ENCODE results near the gene GLIS1. TPM values are rescaled to one million over a fixed set of nuclear protein-coding genes. Genes with fewer than 3 reads are reported as not detected.

Gene GLIS1
- total and polyA plus RNA-seq, 2 donors: 0.05 to 0.59 TPM

DNA sequence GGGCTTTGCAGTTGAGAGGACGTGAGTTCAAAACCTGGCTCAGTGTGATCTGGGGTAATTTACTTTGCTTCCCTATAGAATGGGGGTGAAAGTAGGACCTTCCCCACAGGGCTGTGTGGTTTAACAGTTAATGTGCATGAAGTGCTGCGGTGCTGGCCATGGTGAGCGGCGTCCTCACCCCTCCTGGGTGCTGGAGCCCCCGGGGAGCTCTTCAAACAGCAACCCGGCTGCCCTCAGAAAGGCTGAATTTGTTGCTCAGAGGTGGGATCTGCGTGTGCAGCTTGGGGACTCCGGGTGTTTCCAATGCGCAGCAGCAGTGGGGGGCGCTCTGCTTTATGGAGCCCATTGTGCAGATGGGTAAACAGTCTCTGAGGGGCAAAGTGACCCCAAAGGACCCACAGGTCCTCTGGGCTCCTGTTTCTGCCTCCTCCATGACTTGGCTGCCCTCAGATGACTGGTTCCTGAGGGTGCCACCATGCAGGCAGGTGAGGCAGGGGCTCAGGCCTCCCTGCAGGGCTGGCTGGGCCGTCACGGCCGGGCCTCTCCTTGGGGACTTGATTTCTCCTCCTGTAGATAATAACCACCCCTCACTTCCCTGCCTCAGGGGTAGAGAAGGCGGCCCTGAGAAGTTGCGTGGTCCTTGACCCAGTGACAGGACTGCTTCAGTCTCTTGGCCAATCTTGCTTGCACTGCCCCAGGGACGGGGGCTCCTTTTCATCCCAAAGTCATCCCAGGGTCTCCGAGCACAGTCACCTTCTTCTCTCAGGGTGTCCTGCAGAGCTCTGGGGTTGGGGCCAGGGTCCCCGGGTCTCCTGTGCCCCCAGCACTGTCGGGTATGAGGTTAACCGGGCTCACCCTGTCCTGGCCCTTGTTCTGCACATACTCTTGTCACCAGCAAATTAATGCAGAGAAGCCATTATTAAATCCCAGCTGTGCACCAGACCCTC is 239.4 kb downstream of the GLIS1 start:
- no peak overlapping the region for H3K27ac ChIP-seq (ENCODE audit: low read depth in 1 of 2, low read length in 1 of 2)
- peaks cover 7 to 18% of the 10 kb centered on the region in 2 donors for H3K4me1 ChIP-seq (ENCODE audit: control insufficient read depth in 2 of 2, insufficient read depth in 2 of 2, low read length in 2 of 2)
- H3K9me3 ChIP-seq (ENCODE audit: control insufficient read depth in 2 of 2, insufficient read depth in 1 of 2, low read length in 1 of 2): no peaks in the 10 kb centered on the region
- H3K27me3 ChIP-seq (ENCODE audit: control insufficient read depth in 2 of 2, insufficient read depth in 1 of 2, low read length in 1 of 2): no peaks in the 10 kb centered on the region
- no peaks in the 10 kb centered on the region for H3K36me3 ChIP-seq (ENCODE audit: control insufficient read depth in 2 of 2, insufficient read depth in 2 of 2, low read length in 1 of 2)
- no peak overlapping the region for H3K4me3 ChIP-seq (ENCODE audit: low read length in 2 of 2)
- no peak for DNase-seq (ENCODE audit: low read depth in 6 of 9, low spot score in 9 of 9)
- 75% methylated on average over 20 of the region's 20 CpGs for whole genome bisulfite sequencing

DNA sequence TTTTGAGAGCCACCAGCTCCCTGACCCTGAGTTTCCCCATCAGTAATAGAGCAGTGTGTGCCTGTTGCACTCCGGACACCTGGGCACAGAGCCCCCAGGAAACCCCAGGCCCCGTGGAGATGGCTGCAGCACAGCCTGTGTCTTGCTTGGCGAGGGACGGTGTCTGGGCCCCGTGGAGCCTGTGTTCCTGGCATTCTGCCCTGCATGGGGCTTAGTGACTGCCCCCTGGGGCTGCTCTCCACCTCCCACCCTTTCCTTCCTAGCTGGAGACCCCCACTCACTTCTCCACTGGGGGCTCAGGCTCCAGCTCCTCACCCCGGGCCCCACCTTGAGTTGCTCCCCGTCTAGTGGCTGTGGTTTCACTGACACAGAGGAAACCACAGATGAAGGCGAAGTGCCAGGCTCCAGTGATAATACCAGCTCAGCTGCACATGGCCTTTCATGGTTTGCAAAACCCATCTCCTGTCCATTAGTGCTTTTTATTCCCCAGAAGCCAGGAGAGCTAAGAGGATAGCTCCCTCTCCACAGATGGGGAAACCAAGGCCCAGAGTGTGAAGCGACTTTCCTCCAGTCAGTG is 240.3 kb downstream of the GLIS1 start:
- Histone ChIP-seq H3K4me1 (ENCODE audit: control insufficient read depth in 2 of 2, insufficient read depth in 2 of 2, low read length in 2 of 2) (peaks cover 7 to 18% of the 10 kb centered on the region in 2 donors), H3K4me3 (ENCODE audit: low read length in 2 of 2) (no peak overlapping the region), H3K36me3 (ENCODE audit: control insufficient read depth in 2 of 2, insufficient read depth in 2 of 2, low read length in 1 of 2) (no peaks in the 10 kb centered on the region), H3K27me3 (ENCODE audit: control insufficient read depth in 2 of 2, insufficient read depth in 1 of 2, low read length in 1 of 2) (no peaks in the 10 kb centered on the region), H3K27ac (ENCODE audit: low read depth in 1 of 2, low read length in 1 of 2) (no peak overlapping the region), H3K9me3 (ENCODE audit: control insufficient read depth in 2 of 2, insufficient read depth in 1 of 2, low read length in 1 of 2) (no peaks in the 10 kb centered on the region)
- peak in 3 of 9 donors; percentile 17 to 57 (median 26) for DNase-seq (ENCODE audit: low read depth in 6 of 9, low spot score in 9 of 9)
- WGBS: 17% methylated on average over 9 of the region's 9 CpGs

DNA sequence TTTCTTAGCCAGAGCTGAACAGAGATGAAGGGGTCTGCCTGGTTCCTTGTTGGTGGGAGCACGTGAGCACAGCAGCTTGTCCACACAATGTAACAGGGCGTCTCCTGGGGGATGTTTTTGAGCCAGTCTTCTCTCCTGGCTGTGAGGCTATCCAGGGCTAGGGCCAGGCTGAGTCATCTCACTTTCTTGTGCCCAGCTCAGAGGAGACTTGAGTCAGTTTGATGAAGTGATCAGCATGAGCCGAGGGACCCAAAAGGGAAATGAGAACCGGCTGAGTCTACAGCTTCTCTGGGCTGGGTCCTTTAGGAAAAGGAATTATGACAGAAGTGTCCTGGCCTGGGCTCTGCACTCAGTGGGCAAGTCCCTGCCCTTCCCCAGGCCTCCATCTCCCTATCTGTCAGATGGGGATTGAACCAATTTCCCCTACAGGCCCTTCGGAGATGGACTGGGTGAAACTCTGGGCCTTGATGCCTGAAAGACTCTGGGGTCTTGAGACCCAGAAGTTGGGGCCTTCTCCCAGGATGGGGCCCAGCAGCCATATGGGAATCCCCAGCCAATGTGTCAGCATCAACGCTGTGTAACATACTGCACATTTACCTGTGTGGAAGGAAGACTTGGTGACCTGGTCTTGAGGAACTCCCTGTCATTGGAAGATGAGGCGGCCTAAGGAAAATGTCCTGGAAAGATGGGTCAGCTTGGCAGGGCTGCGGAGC is 243.2 kb downstream of the GLIS1 start:
- H3K36me3 ChIP-seq (ENCODE audit: control insufficient read depth in 2 of 2, insufficient read depth in 2 of 2, low read length in 1 of 2): no peaks in the 10 kb centered on the region
- no peak overlapping the region for H3K4me3 ChIP-seq (ENCODE audit: low read length in 2 of 2)
- H3K27ac ChIP-seq (ENCODE audit: low read depth in 1 of 2, low read length in 1 of 2): no peak overlapping the region
- peaks cover 7 to 18% of the 10 kb centered on the region in 2 donors for H3K4me1 ChIP-seq (ENCODE audit: control insufficient read depth in 2 of 2, insufficient read depth in 2 of 2, low read length in 2 of 2)
- DNase-seq (ENCODE audit: low read depth in 6 of 9, low spot score in 9 of 9): no peak
- no peaks in the 10 kb centered on the region for H3K9me3 ChIP-seq (ENCODE audit: control insufficient read depth in 2 of 2, insufficient read depth in 1 of 2, low read length in 1 of 2)
- peaks cover 0 to under 1% of the 10 kb centered on the region in 2 donors for H3K27me3 ChIP-seq (ENCODE audit: control insufficient read depth in 2 of 2, insufficient read depth in 1 of 2, low read length in 1 of 2)
- WGBS: 97% methylated on average over 8 of the region's 8 CpGs

DNA sequence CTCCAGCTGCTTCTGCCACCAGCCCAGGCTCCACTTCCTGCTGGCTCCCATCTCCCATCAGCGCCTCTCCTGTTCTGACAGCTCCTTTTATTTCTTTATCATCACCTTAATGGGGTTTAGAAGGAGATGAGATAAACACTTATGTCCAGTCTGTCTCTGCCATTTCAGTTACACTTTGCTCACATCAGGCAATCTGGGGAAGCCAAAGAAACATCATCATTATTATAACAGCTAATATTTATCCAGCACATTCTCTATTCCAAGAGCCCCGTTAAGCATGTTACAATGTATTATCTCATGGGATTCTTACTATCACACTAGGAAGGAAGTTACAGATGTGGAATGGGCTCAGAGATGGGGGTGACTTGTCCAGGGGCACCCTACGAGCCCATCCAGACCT is 248.6 kb downstream of the GLIS1 start:
- H3K9me3 ChIP-seq (ENCODE audit: control insufficient read depth in 2 of 2, insufficient read depth in 1 of 2, low read length in 1 of 2): no peaks in the 10 kb centered on the region
- DNase-seq (ENCODE audit: low read depth in 6 of 9, low spot score in 9 of 9): no peak
- WGBS: 92% methylated on average over 3 of the region's 3 CpGs
- no peaks in the 10 kb centered on the region for H3K36me3 ChIP-seq (ENCODE audit: control insufficient read depth in 2 of 2, insufficient read depth in 2 of 2, low read length in 1 of 2)
- H3K4me1 ChIP-seq (ENCODE audit: control insufficient read depth in 2 of 2, insufficient read depth in 2 of 2, low read length in 2 of 2): peaks cover 3 to 5% of the 10 kb centered on the region in 2 donors
- peaks cover 0 to 38% of the 10 kb centered on the region in 2 donors for H3K27me3 ChIP-seq (ENCODE audit: control insufficient read depth in 2 of 2, insufficient read depth in 1 of 2, low read length in 1 of 2)
- no peak overlapping the region for H3K27ac ChIP-seq (ENCODE audit: low read depth in 1 of 2, low read length in 1 of 2)
- H3K4me3 ChIP-seq (ENCODE audit: low read length in 2 of 2): no peak overlapping the region

DNA sequence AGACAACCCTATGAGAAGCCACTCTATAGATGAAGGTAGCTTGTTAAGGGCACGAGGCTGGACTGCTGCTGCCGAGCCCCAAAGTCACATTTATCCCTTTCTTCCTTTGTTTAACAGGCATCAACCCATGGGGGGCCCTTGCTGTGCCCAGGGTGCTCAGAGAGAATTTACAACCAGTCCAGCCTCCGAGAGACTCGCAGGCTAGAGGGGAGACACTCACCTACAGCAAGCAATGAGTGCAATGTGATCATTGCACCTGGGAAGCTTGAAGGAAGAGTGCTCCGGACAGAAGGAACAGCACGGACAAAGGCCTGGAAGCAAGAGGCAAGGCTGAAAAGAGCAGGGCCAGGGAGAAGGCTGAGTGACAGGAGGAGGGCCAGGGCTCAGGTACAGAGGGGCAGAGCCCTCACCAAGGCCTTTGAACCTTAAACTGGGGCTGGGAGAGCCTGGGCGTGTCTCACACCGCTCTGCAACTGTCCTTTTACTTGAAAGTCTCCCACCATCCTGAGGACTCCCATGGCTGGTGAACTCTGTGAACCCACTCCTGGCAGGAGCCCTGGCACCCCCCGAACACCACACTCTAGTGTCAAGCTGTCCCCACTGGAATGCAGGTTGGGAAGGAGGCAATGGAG is 252.5 kb downstream of the GLIS1 start:
- Histone ChIP-seq H3K4me1 (ENCODE audit: control insufficient read depth in 2 of 2, insufficient read depth in 2 of 2, low read length in 2 of 2) (peaks cover 3 to 5% of the 10 kb centered on the region in 2 donors), H3K27me3 (ENCODE audit: control insufficient read depth in 2 of 2, insufficient read depth in 1 of 2, low read length in 1 of 2) (peaks cover 0 to 38% of the 10 kb centered on the region in 2 donors), H3K4me3 (ENCODE audit: low read length in 2 of 2) (no peak overlapping the region), H3K36me3 (ENCODE audit: control insufficient read depth in 2 of 2, insufficient read depth in 2 of 2, low read length in 1 of 2) (no peaks in the 10 kb centered on the region), H3K27ac (ENCODE audit: low read depth in 1 of 2, low read length in 1 of 2) (no peak overlapping the region), H3K9me3 (ENCODE audit: control insufficient read depth in 2 of 2, insufficient read depth in 1 of 2, low read length in 1 of 2) (no peaks in the 10 kb centered on the region)
- no peak for DNase-seq (ENCODE audit: low read depth in 6 of 9, low spot score in 9 of 9)
- 96% methylated on average over 9 of the region's 9 CpGs for WGBS

GRCh38 chr1:53485478-53486394 is 253.2 kb downstream of the GLIS1 start:
- no peaks in the 10 kb centered on the region for H3K9me3 ChIP-seq (ENCODE audit: control insufficient read depth in 2 of 2, insufficient read depth in 1 of 2, low read length in 1 of 2)
- no peak overlapping the region for H3K27ac ChIP-seq (ENCODE audit: low read depth in 1 of 2, low read length in 1 of 2)
- WGBS: 33% methylated on average over 27 of the region's 27 CpGs
- H3K36me3 ChIP-seq (ENCODE audit: control insufficient read depth in 2 of 2, insufficient read depth in 2 of 2, low read length in 1 of 2): no peaks in the 10 kb centered on the region
- peaks cover 0 to 37% of the 10 kb centered on the region in 2 donors for H3K27me3 ChIP-seq (ENCODE audit: control insufficient read depth in 2 of 2, insufficient read depth in 1 of 2, low read length in 1 of 2)
- no peak overlapping the region for H3K4me3 ChIP-seq (ENCODE audit: low read length in 2 of 2)
- H3K4me1 ChIP-seq (ENCODE audit: control insufficient read depth in 2 of 2, insufficient read depth in 2 of 2, low read length in 2 of 2): peaks cover 3 to 5% of the 10 kb centered on the region in 2 donors
- DNase-seq (ENCODE audit: low read depth in 6 of 9, low spot score in 9 of 9): peak; percentile 50 to 84 (median 70)

GRCh38 chr1:53484705-53485477 is 254.1 kb downstream of the GLIS1 start:
- no peak overlapping the region for H3K27ac ChIP-seq (ENCODE audit: low read depth in 1 of 2, low read length in 1 of 2)
- H3K4me1 ChIP-seq (ENCODE audit: control insufficient read depth in 2 of 2, insufficient read depth in 2 of 2, low read length in 2 of 2): peaks cover 3 to 5% of the 10 kb centered on the region in 2 donors
- H3K36me3 ChIP-seq (ENCODE audit: control insufficient read depth in 2 of 2, insufficient read depth in 2 of 2, low read length in 1 of 2): no peaks in the 10 kb centered on the region
- DNase-seq (ENCODE audit: low read depth in 6 of 9, low spot score in 9 of 9): no peak
- peaks cover 0 to 30% of the 10 kb centered on the region in 2 donors for H3K27me3 ChIP-seq (ENCODE audit: control insufficient read depth in 2 of 2, insufficient read depth in 1 of 2, low read length in 1 of 2)
- H3K4me3 ChIP-seq (ENCODE audit: low read length in 2 of 2): no peak overlapping the region
- H3K9me3 ChIP-seq (ENCODE audit: control insufficient read depth in 2 of 2, insufficient read depth in 1 of 2, low read length in 1 of 2): no peaks in the 10 kb centered on the region
- 95% methylated on average over 19 of the region's 19 CpGs for WGBS
